ENCODE results near the gene MLF2.

Gene MLF2

GRCh38 chr12:6775185-6776174, 22.5 kb upstream of the MLF2 start:
- H3K4me3 ChIP-seq (IDR thresholded peaks at IDR 0.05; ENCODE audit: insufficient read depth, low read depth, low read length) = no peak overlapping the region
- no peak overlapping the region for H2AFZ ChIP-seq (ENCODE audit: low read depth)
- no peaks in the 10 kb centered on the region for H3K79me2 ChIP-seq (ENCODE audit: insufficient read depth, low read depth)
- no peaks in the 10 kb centered on the region for H4K20me1 ChIP-seq (ENCODE audit: insufficient read depth)
- H3K27me3 ChIP-seq (ENCODE audit: insufficient read depth, low read depth) = no peaks in the 10 kb centered on the region
- no peak overlapping the region for H3K9ac ChIP-seq
- no peaks in the 10 kb centered on the region for H3K36me3 ChIP-seq (ENCODE audit: insufficient read depth)
- H3K27ac ChIP-seq = no peak overlapping the region
- H3K4me1 ChIP-seq (ENCODE audit: low read depth, poor library complexity, severe bottlenecking) = peaks cover 18% of the 10 kb centered on the region
- TF ChIP-seq, protein P1, sequence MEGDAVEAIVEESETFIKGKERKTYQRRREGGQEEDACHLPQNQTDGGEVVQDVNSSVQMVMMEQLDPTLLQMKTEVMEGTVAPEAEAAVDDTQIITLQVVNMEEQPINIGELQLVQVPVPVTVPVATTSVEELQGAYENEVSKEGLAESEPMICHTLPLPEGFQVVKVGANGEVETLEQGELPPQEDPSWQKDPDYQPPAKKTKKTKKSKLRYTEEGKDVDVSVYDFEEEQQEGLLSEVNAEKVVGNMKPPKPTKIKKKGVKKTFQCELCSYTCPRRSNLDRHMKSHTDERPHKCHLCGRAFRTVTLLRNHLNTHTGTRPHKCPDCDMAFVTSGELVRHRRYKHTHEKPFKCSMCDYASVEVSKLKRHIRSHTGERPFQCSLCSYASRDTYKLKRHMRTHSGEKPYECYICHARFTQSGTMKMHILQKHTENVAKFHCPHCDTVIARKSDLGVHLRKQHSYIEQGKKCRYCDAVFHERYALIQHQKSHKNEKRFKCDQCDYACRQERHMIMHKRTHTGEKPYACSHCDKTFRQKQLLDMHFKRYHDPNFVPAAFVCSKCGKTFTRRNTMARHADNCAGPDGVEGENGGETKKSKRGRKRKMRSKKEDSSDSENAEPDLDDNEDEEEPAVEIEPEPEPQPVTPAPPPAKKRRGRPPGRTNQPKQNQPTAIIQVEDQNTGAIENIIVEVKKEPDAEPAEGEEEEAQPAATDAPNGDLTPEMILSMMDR (conservative IDR thresholded peaks at IDR 0.05; ENCODE audit: low read depth, low read length) = no peak
- H3K4me2 ChIP-seq = no peak overlapping the region; the same call in 1 of the 2 replicates

GRCh38 chr12:6774499-6775062, 21.6 kb upstream of the MLF2 start:
- Histone ChIP-seq H3K36me3 (ENCODE audit: insufficient read depth) (no peaks in the 10 kb centered on the region), H3K4me3 (IDR thresholded peaks at IDR 0.05; ENCODE audit: insufficient read depth, low read depth, low read length) (no peak overlapping the region), H3K27me3 (ENCODE audit: insufficient read depth, low read depth) (no peaks in the 10 kb centered on the region), H3K9ac (no peak overlapping the region), H3K4me1 (ENCODE audit: low read depth, poor library complexity, severe bottlenecking) (peaks cover 18% of the 10 kb centered on the region), H4K20me1 (ENCODE audit: insufficient read depth) (no peaks in the 10 kb centered on the region), H3K79me2 (ENCODE audit: insufficient read depth, low read depth) (no peaks in the 10 kb centered on the region), H3K4me2 (no peak overlapping the region), H3K27ac (no peak overlapping the region), H2AFZ (ENCODE audit: low read depth) (no peak overlapping the region)
- TF ChIP-seq, protein P1 (conservative IDR thresholded peaks at IDR 0.05; ENCODE audit: low read depth, low read length) = no peak

GRCh38 chr12:6773590-6774351, 20.8 kb upstream of the MLF2 start:
- no peak overlapping the region for H3K4me2 ChIP-seq
- H3K79me2 ChIP-seq (ENCODE audit: insufficient read depth, low read depth) = no peaks in the 10 kb centered on the region
- TF ChIP-seq, protein P1 (conservative IDR thresholded peaks at IDR 0.05; ENCODE audit: low read depth, low read length) = no peak
- no peaks in the 10 kb centered on the region for H4K20me1 ChIP-seq (ENCODE audit: insufficient read depth)
- no peak overlapping the region for H3K4me3 ChIP-seq (IDR thresholded peaks at IDR 0.05; ENCODE audit: insufficient read depth, low read depth, low read length)
- H3K4me1 ChIP-seq (ENCODE audit: low read depth, poor library complexity, severe bottlenecking) = peaks cover 13% of the 10 kb centered on the region
- H3K27ac ChIP-seq = no peak overlapping the region
- H3K36me3 ChIP-seq (ENCODE audit: insufficient read depth) = no peaks in the 10 kb centered on the region
- H3K9ac ChIP-seq = no peak overlapping the region
- H2AFZ ChIP-seq (ENCODE audit: low read depth) = no peak overlapping the region
- H3K27me3 ChIP-seq (ENCODE audit: insufficient read depth, low read depth) = no peaks in the 10 kb centered on the region

DNA sequence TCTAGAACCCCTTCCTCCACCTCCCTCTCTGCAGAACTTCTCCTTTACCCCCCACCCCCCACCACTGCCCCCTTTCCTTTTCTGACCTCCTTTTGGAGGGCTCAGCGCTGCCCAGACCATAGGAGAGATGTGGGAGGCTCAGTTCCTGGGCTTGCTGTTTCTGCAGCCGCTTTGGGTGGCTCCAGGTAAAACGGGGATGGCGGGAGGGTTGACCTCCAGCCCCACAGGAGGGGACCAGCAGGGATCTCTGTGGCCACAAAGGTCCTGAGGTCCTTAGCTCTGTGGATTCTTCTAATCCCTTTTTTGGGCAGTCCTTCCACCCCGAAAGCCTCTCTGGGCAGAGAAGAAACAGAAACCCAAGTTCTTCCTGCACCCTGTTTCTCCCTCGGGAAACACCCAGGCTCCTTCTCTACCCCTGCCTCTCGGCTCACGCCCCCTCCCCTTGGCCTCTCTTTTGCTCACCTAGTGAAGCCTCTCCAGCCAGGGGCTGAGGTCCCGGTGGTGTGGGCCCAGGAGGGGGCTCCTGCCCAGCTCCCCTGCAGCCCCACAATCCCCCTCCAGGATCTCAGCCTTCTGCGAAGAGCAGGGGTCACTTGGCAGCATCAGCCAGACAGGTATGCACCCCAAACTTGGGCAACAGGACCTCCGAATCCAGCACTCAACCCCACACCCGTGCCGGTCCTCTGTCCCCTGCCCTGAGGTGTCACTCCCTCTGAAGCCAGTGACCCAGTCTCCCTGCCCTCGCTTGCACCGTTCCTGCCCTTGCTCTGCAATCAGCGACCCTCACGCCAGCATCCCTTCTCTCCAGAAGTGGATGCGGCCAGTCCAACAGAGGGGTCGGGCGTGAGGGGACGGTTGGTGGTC, 20.0 kb upstream of the MLF2 start:
- Histone ChIP-seq H3K4me2 (no peak overlapping the region), H3K27me3 (ENCODE audit: insufficient read depth, low read depth) (no peaks in the 10 kb centered on the region), H2AFZ (ENCODE audit: low read depth) (no peak overlapping the region), H3K36me3 (ENCODE audit: insufficient read depth) (no peaks in the 10 kb centered on the region), H3K9ac (no peak overlapping the region), H3K4me3 (IDR thresholded peaks at IDR 0.05; ENCODE audit: insufficient read depth, low read depth, low read length) (no peak overlapping the region), H4K20me1 (ENCODE audit: insufficient read depth) (no peaks in the 10 kb centered on the region), H3K4me1 (ENCODE audit: low read depth, poor library complexity, severe bottlenecking) (peaks cover 6% of the 10 kb centered on the region), H3K27ac (no peak overlapping the region), H3K79me2 (ENCODE audit: insufficient read depth, low read depth) (no peaks in the 10 kb centered on the region)
- TF ChIP-seq, protein P1 (conservative IDR thresholded peaks at IDR 0.05; ENCODE audit: low read depth, low read length) = no peak

All from KMS-11 (cell line).